ACC112 (cell line): ENCODE results near the gene TIAM2.
A peak's percentile ranks its signal among the peaks of the same experiment; 100 is the strongest.

ENCODE experiments used
- H2AFZ ChIP-seq: fragments of 200-600 bp; sonication (generic); one replicate; pipeline ENCODE4 v1.6.0; 2017; ENCODE audit warnings: antibody characterized with exemption, low read length; ENCODE audit not compliant: unreplicated experiment
- H3K27ac ChIP-seq: fragments of 200-600 bp; sonication (generic); 2 replicates; pipeline ENCODE4 v1.5.1; 2014; ENCODE audit warnings: low read depth, mild to moderate bottlenecking, antibody characterized with exemption, low read length, moderate library complexity
- H3K27me3 ChIP-seq: fragments of 200-600 bp; sonication (generic); 2 replicates; pipeline ENCODE4 v1.6.1; 2014; ENCODE audit warnings: mild to moderate bottlenecking, antibody characterized with exemption, low read length, moderate library complexity, mixed read lengths; ENCODE audit not compliant: insufficient read depth
- H3K36me3 ChIP-seq: fragments of 200-600 bp; sonication (generic); 2 replicates; pipeline ENCODE4 v1.6.1; 2016; ENCODE audit warnings: mild to moderate bottlenecking, antibody characterized with exemption, low read length, moderate library complexity, mixed read lengths; ENCODE audit not compliant: insufficient read depth
- H3K4me1 ChIP-seq: fragments of 200-600 bp; sonication (generic); one replicate; pipeline ENCODE4 v1.6.1; 2016; ENCODE audit warnings: low read length, mixed read lengths; ENCODE audit not compliant: insufficient read depth, unreplicated experiment, control insufficient read depth
- H3K4me3 ChIP-seq: fragments of 200-600 bp; sonication (generic); 2 replicates; pipeline ENCODE4 v1.5.1; 2014; ENCODE audit warnings: mild to moderate bottlenecking, low read depth, low read length
- H3K79me2 ChIP-seq: fragments of 200-600 bp; sonication (generic); one replicate; pipeline ENCODE4 v1.6.0; 2016; ENCODE audit warnings: low read length; ENCODE audit not compliant: control insufficient read depth, unreplicated experiment, insufficient read depth

TIAM2 gene

DNA sequence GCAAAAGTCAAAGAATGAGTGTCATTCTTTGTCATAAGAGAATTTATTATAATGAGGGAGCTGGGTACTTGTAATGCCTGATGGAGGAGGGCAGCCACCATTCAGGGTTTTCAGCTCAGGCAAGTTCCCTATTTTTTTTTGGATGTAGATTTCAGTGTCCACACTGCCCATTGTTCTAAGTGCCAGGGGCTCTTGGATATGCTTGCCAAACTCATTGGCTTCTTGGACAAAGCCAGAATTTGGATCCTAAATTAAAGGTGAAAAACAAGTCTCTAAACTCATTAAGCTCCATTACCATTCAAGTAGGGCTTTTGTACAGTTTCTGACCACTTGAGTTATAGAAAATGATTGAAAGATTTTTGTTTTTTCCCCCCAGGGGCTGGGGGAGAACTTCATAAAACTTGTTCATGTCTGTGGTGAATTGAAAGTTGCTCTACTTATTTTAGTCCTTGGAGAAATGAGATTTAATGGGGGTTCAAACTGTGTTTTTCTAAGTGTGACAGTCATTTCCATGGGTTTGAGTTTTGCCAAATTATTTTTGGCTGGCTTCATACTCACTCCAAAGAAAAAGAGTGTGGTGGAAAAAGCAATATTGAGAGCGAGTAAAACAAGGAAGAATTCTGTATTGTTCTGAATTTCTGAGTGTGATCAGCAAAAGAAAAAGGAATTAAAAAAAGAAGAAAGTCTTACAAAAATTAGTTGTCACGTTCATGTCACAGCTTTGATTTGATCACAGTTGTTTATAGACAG, 46.0 kb downstream of the TIAM2 start:
- no peak overlapping the region for H3K4me3 ChIP-seq
- no peaks in the 10 kb centered on the region for H3K79me2 ChIP-seq
- H3K36me3 ChIP-seq = no peaks in the 10 kb centered on the region
- peaks cover 14% of the 10 kb centered on the region for H3K4me1 ChIP-seq
- no peak overlapping the region for H3K27ac ChIP-seq
- no peaks in the 10 kb centered on the region for H3K27me3 ChIP-seq
- no peak overlapping the region for H2AFZ ChIP-seq

DNA sequence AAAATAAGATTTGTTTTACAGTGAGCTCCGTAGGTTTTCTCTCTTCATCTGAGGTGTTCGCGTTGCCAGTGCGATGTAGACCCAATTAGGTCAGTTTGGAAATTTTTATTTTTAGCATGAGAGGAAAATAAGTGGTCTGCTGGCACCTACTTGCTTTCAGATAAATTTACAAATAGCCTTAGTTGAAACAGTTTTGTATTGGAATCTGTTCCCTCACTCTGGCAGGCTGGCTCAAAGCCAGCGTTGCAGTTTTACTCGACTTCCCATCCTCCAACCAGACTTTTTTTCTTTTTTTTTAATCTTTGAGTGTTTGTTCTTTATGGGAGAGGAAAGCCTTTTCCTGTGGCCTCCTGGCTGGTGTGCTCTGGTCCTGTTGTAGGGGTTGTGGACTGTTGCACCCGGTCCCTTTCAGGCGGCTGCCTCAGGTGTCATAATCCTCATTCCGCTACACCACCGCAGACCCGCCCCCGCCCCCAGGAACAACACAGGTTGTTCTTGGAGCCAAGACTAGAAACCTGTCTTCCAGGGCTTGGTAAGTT, 46.7 kb downstream of the TIAM2 start:
- Histone ChIP-seq H3K36me3 (no peaks in the 10 kb centered on the region), H3K27me3 (no peaks in the 10 kb centered on the region), H2AFZ (no peak overlapping the region), H3K79me2 (no peaks in the 10 kb centered on the region), H3K4me1 (peaks cover 14% of the 10 kb centered on the region), H3K27ac (no peak overlapping the region), H3K4me3 (no peak overlapping the region)

GRCh38 chr6:155042983-155043382, 47.9 kb downstream of the TIAM2 start:
- H3K27me3 ChIP-seq = no peaks in the 10 kb centered on the region
- H2AFZ ChIP-seq = no peak overlapping the region
- H3K4me3 ChIP-seq = no peak overlapping the region
- no peak overlapping the region for H3K27ac ChIP-seq
- H3K4me1 ChIP-seq = peaks cover 14% of the 10 kb centered on the region
- H3K79me2 ChIP-seq = no peaks in the 10 kb centered on the region
- H3K36me3 ChIP-seq = no peaks in the 10 kb centered on the region

GRCh38 chr6:155045561-155046404, 50.7 kb downstream of the TIAM2 start:
- no peak overlapping the region for H3K4me3 ChIP-seq
- H3K79me2 ChIP-seq = no peaks in the 10 kb centered on the region
- no peaks in the 10 kb centered on the region for H3K27me3 ChIP-seq
- no peaks in the 10 kb centered on the region for H3K36me3 ChIP-seq
- no peak overlapping the region for H3K27ac ChIP-seq
- H2AFZ ChIP-seq = no peak overlapping the region
- H3K4me1 ChIP-seq = peaks cover 14% of the 10 kb centered on the region

GRCh38 chr6:155047523-155047922, 52.4 kb downstream of the TIAM2 start:
- H3K4me1 ChIP-seq = no peaks in the 10 kb centered on the region

GRCh38 chr6:155050311-155050710, 55.2 kb downstream of the TIAM2 start:
- no peak overlapping the region for H3K27ac ChIP-seq
- H3K36me3 ChIP-seq = no peaks in the 10 kb centered on the region
- no peak overlapping the region for H2AFZ ChIP-seq
- no peak overlapping the region for H3K4me3 ChIP-seq
- no peaks in the 10 kb centered on the region for H3K27me3 ChIP-seq
- no peaks in the 10 kb centered on the region for H3K79me2 ChIP-seq
- H3K4me1 ChIP-seq = peaks cover 8% of the 10 kb centered on the region

More at GRCh38 chr6:155047523-155047922, 52.4 kb downstream of the TIAM2 start:
- Histone ChIP-seq H3K4me3 (no peak overlapping the region), H3K27ac (no peak overlapping the region), H3K79me2 (no peaks in the 10 kb centered on the region), H3K27me3 (no peaks in the 10 kb centered on the region), H3K36me3 (no peaks in the 10 kb centered on the region), H2AFZ (no peak overlapping the region)

DNA sequence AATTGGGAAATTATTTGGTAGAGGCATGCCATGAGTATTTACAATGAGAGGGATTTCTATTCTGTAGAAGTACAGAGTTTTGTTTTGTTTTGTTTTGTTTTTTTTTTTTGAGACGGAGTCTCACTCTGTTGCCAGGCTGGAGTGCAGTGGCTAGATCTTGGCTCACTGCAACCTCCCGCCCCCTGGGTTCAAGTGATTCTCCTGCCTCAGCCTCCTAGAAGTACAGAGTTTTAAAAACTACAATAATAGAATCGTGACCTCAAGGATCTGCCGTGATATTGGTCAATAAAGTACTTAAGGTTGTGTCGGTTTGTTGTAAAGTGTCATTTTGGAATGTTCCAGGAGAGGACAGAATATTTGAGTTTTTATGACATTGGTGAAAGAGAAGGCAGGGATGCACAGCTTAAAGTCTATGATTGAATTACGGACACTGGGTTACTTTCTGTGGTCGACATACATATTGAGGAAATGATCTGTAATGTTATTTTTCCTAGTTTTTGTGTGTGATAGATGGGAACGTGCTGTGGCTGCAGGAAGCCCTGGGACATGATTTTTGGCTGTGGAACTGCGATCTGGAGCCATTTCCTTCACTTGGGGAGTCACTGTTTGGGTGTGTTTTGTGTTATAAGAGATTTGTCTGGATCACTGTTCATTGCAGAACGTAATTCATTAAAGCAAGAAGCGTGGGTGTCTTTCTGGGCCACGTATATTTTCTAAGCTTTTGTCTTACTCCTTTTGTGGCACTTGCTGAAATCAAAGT, 59.6 kb downstream of the TIAM2 start:
- Histone ChIP-seq H3K4me3 (0 out of 2 replicates have a peak overlapping the region, but pooled peaks have one; percentile 9), H3K36me3 (no peaks in the 10 kb centered on the region), H3K79me2 (no peaks in the 10 kb centered on the region), H3K27me3 (no peaks in the 10 kb centered on the region), H3K27ac (no peak overlapping the region), H3K4me1 (peaks cover 8% of the 10 kb centered on the region), H2AFZ (peak overlapping the region; percentile 16)

DNA sequence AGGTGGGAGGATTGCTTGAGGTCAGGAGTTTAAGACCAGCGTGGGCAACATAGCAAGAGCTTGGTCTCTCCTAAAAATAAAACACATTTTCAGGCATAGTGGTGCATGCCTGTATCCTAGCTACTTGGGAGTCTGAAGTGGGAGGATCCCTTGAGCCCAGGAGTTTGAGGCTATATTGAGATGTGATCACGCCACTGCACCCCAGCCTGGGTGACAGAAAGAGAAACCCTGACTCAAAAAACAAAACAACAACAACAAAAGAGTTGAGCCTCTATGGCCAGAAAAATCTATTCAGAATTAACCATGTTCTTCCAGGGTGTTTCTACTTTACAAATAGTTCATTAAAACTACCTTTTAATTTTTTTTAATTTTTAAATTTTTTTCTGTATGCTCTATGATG, 60.6 kb downstream of the TIAM2 start:
- H3K27me3 ChIP-seq = no peaks in the 10 kb centered on the region
- no peak overlapping the region for H3K27ac ChIP-seq
- no peaks in the 10 kb centered on the region for H3K79me2 ChIP-seq
- no peak overlapping the region for H3K4me3 ChIP-seq
- peaks cover 8% of the 10 kb centered on the region for H3K4me1 ChIP-seq
- no peak overlapping the region for H2AFZ ChIP-seq
- no peaks in the 10 kb centered on the region for H3K36me3 ChIP-seq

DNA sequence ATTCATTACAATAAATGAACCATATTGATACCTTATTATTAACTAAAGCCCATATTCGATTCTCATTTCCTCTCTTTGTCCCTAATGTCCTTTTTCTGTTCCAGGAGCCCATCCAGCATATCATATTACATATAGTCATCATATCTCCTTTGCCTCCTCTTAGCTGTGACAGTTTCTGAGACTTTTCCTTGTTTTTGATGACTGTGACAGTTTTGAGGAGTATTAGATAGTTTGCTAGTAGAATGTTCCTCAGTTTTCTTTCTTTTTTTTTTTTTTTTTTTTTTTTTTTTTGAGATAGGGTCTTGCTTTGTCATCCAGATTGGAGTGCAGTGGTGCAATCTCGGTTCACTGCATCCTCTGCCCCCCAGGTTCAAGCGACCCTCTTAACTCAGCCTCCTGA, 61.6 kb downstream of the TIAM2 start:
- no peaks in the 10 kb centered on the region for H3K79me2 ChIP-seq
- H3K27ac ChIP-seq = no peak overlapping the region
- no peak overlapping the region for H2AFZ ChIP-seq
- H3K4me3 ChIP-seq = no peak overlapping the region
- H3K4me1 ChIP-seq = peaks cover 8% of the 10 kb centered on the region
- H3K36me3 ChIP-seq = no peaks in the 10 kb centered on the region
- H3K27me3 ChIP-seq = no peaks in the 10 kb centered on the region

DNA sequence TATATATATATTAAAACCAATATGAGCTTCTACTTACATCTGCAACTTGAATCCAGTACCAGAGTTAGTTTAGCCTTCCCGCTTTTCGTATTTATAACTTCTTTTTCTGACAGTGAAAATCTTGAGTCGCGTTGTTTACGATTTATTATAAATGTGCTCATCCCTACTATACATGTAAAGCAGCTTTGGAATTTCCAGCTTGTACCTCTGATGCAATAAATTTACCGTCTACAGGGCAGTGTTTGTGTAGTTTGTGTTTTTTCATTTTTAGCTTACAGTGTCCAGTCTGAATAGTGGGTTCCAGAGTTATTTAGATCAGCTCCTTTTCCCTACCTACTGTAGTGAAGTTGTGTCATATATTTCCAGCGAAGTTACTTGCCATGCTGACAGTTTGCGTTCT, 66.3 kb downstream of the TIAM2 start:
- Histone ChIP-seq H3K36me3 (no peaks in the 10 kb centered on the region), H2AFZ (no peak overlapping the region), H3K27ac (no peak overlapping the region), H3K27me3 (no peaks in the 10 kb centered on the region), H3K4me3 (no peak overlapping the region), H3K79me2 (no peaks in the 10 kb centered on the region), H3K4me1 (peaks cover 23% of the 10 kb centered on the region)
